PC-3 (cell line): ENCODE data around the gene CLEC4A. TPM values are rescaled to one million over a fixed set of nuclear protein-coding genes. Genes with fewer than 3 reads are reported as not detected.
A peak's percentile ranks its signal among the peaks of the same experiment; 100 is the strongest.
"Not testable (repeated sequence)": the region's sequence is repeated elsewhere in the genome, so short reads cannot be mapped to it uniquely, and the experiment has no call there.

Experiments
- ATAC-seq: fragments of 200-7000 bp; cut with Tn5 transposase; 2 replicates; pipeline ENCODE4 v1.9.1; 2020; ENCODE audit warnings: mild to moderate bottlenecking, moderate library complexity
- BruUV-seq: library from RNA; stranded (reverse); fragments of 400-500 nt; replicated peaks from 2 replicates; lab custom pipeline; 2021; lab: Mats Ljungman, UMichigan
- CTCF ChIA-PET: fragments of 300-600 bp; sonication (Branson Sonifier 250); formaldehyde crosslinking; loops from one replicate; lab custom pipeline; 2022; ENCODE audit warnings: antibody characterized with exemption; lab: Charles Lee
- POLR2A ChIA-PET: fragments of 300-600 bp; sonication (Branson Sonifier 250); formaldehyde crosslinking; loops from one replicate; lab custom pipeline; 2022; ENCODE audit warnings: antibody characterized with exemption; ENCODE audit not compliant: unreplicated experiment; lab: Charles Lee
- DNase-seq: peaks from one replicate; pipeline ENCODE4 v3.0.0-alpha.2; 2015
- H2AFZ ChIP-seq: fragments of 300-600 bp; sonication (generic); 2 replicates; pipeline ENCODE4 v1.6.0; 2016; ENCODE audit warnings: antibody characterized with exemption, low read length
- H3F3A ChIP-seq: fragments of 300-600 bp; sonication (generic); one replicate; pipeline ENCODE4 v1.6.0; 2017; ENCODE audit warnings: antibody characterized with exemption, low read length, control low read depth, mild to moderate bottlenecking; ENCODE audit not compliant: unreplicated experiment
- H3K27ac ChIP-seq: fragments of 300-600 bp; sonication (generic); 2 replicates; pipeline ENCODE4 v1.5.1; 2016; ENCODE audit warnings: mild to moderate bottlenecking, low read length
- H3K27me3 ChIP-seq: fragments of 300-600 bp; sonication (generic); 2 replicates; pipeline ENCODE4 v1.6.1; 2016; ENCODE audit warnings: low read length, mixed read lengths
- H3K36me3 ChIP-seq: fragments of 300-600 bp; sonication (generic); 2 replicates; pipeline ENCODE4 v1.6.1; 2016; ENCODE audit warnings: low read depth, mixed run types, low read length, mixed read lengths
- H3K4me1 ChIP-seq: fragments of 300-600 bp; sonication (generic); 2 replicates; pipeline ENCODE4 v1.5.1; 2016; ENCODE audit warnings: low read length; ENCODE audit not compliant: insufficient read depth
- H3K4me2 ChIP-seq: fragments of 300-600 bp; sonication (generic); 2 replicates; pipeline ENCODE4 v1.6.0; 2016; ENCODE audit warnings: low read length
- H3K4me3 ChIP-seq: fragments of 300-600 bp; sonication (generic); 2 replicates; pipeline ENCODE4 v1.5.1; 2016; ENCODE audit warnings: mild to moderate bottlenecking, low read length, mixed read lengths
- H3K79me2 ChIP-seq: fragments of 300-600 bp; sonication (generic); 2 replicates; pipeline ENCODE4 v1.6.1; 2017; ENCODE audit warnings: low read length, mixed read lengths
- H3K9ac ChIP-seq: fragments of 300-600 bp; sonication (generic); 2 replicates; pipeline ENCODE4 v1.6.0; 2016; ENCODE audit warnings: mild to moderate bottlenecking, low read length
- H3K9me2 ChIP-seq: fragments of 300-600 bp; sonication (generic); replicated peaks from 2 replicates; pipeline ENCODE4 v1.6.1; 2016; ENCODE audit warnings: mixed run types, low read length, mixed read lengths
- H3K9me3 ChIP-seq: fragments of 300-600 bp; sonication (generic); 2 replicates; pipeline ENCODE4 v1.6.1; 2016; ENCODE audit warnings: low read length, mixed read lengths
- H4K20me1 ChIP-seq: fragments of 300-600 bp; sonication (generic); 2 replicates; pipeline ENCODE4 v1.6.1; 2016; ENCODE audit warnings: low read length, mixed read lengths
- CTCF ChIP-seq: fragments of 300-600 bp; sonication (generic); conservative IDR thresholded peaks from 2 replicates; pipeline ENCODE4 v1.5.1; 2017; ENCODE audit warnings: antibody characterized with exemption, low read depth, mild to moderate bottlenecking, low read length
- EZH2 ChIP-seq: fragments of 300-600 bp; sonication (generic); IDR thresholded peaks from one replicate; pipeline ENCODE4 v1.6.1; 2017; ENCODE audit warnings: antibody characterized with exemption, mild to moderate bottlenecking, low read length; ENCODE audit not compliant: unreplicated experiment
- EZH2phosphoT487 ChIP-seq: fragments of 300-600 bp; sonication (generic); IDR thresholded peaks from 2 replicates; pipeline ENCODE4 v1.6.1; 2018; ENCODE audit warnings: mild to moderate bottlenecking, antibody characterized with exemption, low read length, borderline replicate concordance
- intact Hi-C: fragments of 100-400 bp; cut with micrococcal nuclease; formaldehyde crosslinking; loops from 2 replicates; pipeline ENCODE4 v1.9.0; 2023
- total RNA-seq: library from RNA; depleted of rRNA; stranded (reverse); fragments of >200 nt; gene quantifications from 2 replicates; pipeline ENCODE4 v1.2.3, GENCODE V29; 2014

CLEC4A gene
- total RNA-seq, 1 experiment from 2014 or later, result 0.51 TPM

GRCh38 chr12:8082808-8083100 is 40.7 kb upstream of the CLEC4A start:
- ChIA-PET CTCF (no interaction called here), POLR2A (no interaction called here)

GRCh38 chr12:8084351-8084750 is 39.1 kb upstream of the CLEC4A start:
- H3K9me3 ChIP-seq, BruUV-seq, H3K36me3 ChIP-seq, H4K20me1 ChIP-seq, H3K4me3 ChIP-seq, H3K27ac ChIP-seq, H3K9me2 ChIP-seq, H3K27me3 ChIP-seq, CTCF ChIA-PET, H3F3A ChIP-seq, DNase-seq, POLR2A ChIA-PET, ATAC-seq, intact Hi-C loops, H2AFZ ChIP-seq, H3K9ac ChIP-seq: not testable (repeated sequence)
- peaks cover 79% of the 10 kb centered on the region for H3K79me2 ChIP-seq
- H3K4me1 ChIP-seq, result peaks cover 17% of the 10 kb centered on the region; the same call in 1 of the 2 replicates
- peak overlapping the region; percentile 28; the same call in 1 of the 2 replicates for H3K4me2 ChIP-seq

More at GRCh38 chr12:8082808-8083100, 40.7 kb upstream of the CLEC4A start:
- Histone ChIP-seq H3F3A (no peaks in the 10 kb centered on the region), H3K4me2 (peak overlapping the region; percentile 95), H3K79me2 (peaks cover 63% of the 10 kb centered on the region), H2AFZ (peak overlapping the region; percentile 79), H4K20me1 (no peaks in the 10 kb centered on the region), H3K9me2 (no peaks in the 10 kb centered on the region), H3K4me3 (peak overlapping the region; percentile 94), H3K4me1 (peaks cover 19% of the 10 kb centered on the region; the same call in 1 of the 2 replicates), H3K27ac (peak overlapping the region; percentile 79; the same call in 1 of the 2 replicates), H3K9ac (peak overlapping the region; percentile 88), H3K36me3 (no peaks in the 10 kb centered on the region), H3K27me3 (no peaks in the 10 kb centered on the region), H3K9me3 (no peaks in the 10 kb centered on the region)
- TF ChIP-seq EZH2 (no peak), CTCF (no peak), EZH2phosphoT487 (no peak)
- no peak for DNase-seq
- ATAC-seq, result no peak
- intact Hi-C loops, result no loop called here
- no TSS peak for BruUV-seq

- Histone ChIP-seq H2AFZ (no peak overlapping the region), H3K9me3 (no peaks in the 10 kb centered on the region), H3K4me1 (peaks cover 5% of the 10 kb centered on the region; the same call in 1 of the 2 replicates), H3K4me3 (no peak overlapping the region), H3K79me2 (peaks cover 59% of the 10 kb centered on the region), H4K20me1 (no peaks in the 10 kb centered on the region), H3K27me3 (no peaks in the 10 kb centered on the region), H3F3A (no peaks in the 10 kb centered on the region), H3K9ac (no peak overlapping the region), H3K4me2 (no peak overlapping the region), H3K36me3 (peaks cover 4% of the 10 kb centered on the region; the same call in 1 of the 2 replicates), H3K27ac (no peak overlapping the region), H3K9me2 (no peaks in the 10 kb centered on the region)
- ChIA-PET CTCF (interaction anchor here (0.6 kb wide), 1 partner anchor 154 kb away, joined by 3 read pairs; no protein-coding TSS in a partner anchor), POLR2A (interaction anchor here (0.6 kb wide), 1 partner anchor 11 kb away, joined by 5 read pairs; no protein-coding TSS in a partner anchor)
- intact Hi-C loops, result no loop called here
- DNase-seq (no peak), ATAC-seq (no peak)
- BruUV-seq, result no TSS peak
- TF ChIP-seq EZH2 (no peak), EZH2phosphoT487 (no peak), CTCF (no peak)
Observed at GRCh38 chr12:8087666-8088065, 35.8 kb upstream of the CLEC4A start.
